Hematopoietic multipotent progenitor cell treated with erythropoietin and hydrocortisone succinate and interleukin-3 and kit ligand, for 17 days (in vitro differentiated cells): ENCODE measurements around the gene IPO13.

Source experiments
- DNase-seq: peaks from one replicate; pipeline ENCODE4 v3.0.0-alpha.2; 2015; ENCODE audit warnings: low spot score

The IPO13 gene

DNA sequence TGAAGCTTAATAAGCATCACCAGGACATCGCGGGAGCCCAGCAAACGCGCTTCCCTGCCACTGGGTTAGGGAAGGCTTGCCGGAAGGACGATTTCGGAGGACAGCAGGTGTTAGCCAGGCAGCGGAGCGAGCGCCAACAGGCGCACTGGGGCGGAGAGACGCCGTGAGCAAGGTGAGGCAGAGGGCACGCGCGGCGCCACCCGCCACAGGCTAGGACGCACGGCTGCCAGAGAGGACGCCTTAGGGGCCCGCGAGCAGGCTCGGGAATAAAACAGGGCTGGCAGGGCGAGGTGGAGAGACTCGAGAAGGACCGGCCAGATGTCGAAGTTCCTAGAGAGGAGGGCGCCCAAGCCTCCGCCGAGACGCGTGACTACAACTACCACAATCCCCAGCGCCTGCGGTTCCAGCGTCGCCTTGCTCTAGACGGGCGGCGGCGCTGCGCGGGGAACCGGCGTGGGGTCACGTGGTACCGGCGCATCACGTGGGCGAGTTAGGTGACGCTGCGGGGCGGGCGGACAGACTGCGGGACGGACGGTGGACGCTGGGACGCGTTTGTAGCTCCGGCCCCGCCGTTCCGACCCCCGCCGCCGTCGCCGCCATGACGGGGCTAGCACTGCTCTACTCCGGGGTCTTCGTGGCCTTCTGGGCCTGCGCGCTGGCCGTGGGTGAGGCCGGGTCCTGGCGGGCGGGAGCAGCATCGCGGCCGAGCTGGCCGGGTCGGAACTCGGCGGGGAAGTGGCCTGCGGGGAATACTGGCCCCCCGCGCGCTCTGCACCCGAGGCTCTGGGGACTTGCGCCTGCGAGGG, 27.9 kb downstream of the IPO13 start, which contains the start of gene ATP6V0B:
ATP6V0B (plus strand) TSS at position 518 of the 806 bp plus-strand sequence; CDS start at position 599, 81 bp downstream.
- peak; percentile 96 for DNase-seq

DNA sequence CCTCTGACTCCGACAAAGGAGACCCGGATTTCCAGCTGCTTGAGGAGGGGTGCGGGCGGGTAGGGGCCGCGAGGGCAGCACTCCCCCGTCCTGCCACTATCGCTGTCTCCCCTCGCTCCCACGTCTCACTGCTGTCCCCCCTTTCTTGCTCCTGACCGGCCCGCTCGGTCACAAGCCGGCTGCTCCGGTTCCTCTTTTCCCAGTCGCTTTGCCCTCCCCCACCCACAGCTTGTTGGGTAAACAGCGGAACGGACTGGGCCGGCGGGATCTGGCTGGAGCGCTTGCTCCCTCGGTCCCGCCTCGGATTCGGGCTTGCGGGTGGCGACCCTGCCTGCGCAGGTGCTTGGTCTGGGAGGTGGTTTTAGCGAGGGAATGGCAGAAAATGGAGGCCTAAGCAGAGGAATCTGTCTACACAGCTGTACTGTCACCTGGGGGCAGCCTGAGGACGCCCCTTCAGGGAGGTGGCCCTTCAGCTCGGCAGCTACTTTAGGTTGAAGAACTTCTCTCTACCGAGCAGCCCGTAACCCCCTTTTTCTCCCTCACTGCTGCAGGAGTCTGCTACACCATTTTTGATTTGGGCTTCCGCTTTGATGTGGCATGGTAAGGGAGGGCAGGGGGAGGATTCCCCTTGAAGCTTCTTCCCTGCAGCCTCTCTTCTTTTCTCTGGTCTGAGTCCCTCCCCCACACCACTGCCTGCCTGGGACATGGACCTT, 28.7 kb downstream of the IPO13 start:
- peak; percentile 44 for DNase-seq

DNA sequence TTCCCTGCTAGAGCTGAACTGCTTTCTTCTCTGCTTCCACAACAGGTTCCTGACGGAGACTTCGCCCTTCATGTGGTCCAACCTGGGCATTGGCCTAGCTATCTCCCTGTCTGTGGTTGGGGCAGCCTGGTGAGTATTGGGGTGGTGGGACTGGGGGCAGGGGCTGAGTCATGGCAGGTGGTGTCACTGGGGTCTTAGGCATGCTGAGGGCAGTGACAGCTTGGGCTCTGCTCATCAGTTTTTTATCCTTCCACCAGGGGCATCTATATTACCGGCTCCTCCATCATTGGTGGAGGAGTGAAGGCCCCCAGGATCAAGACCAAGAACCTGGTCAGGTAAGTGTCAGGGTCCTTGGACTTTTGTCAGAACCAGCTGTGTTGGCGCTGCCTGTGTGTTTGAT, 29.3 kb downstream of the IPO13 start:
- no peak for DNase-seq

DNA sequence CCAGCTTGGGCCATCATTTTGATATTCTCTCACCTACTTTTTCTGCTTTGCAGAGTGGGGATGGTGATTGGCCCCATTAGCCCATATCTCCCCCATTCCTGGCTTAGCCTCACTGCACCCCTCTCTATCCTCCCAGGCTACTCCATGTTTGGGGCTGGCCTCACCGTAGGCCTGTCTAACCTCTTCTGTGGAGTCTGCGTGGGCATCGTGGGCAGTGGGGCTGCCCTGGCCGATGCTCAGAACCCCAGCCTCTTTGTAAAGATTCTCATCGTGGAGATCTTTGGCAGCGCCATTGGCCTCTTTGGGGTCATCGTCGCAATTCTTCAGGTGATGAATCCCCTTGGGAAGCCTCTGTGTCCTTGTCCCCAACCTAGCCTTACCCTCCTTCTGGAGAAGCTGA, 30.1 kb downstream of the IPO13 start:
- DNase-seq = no peak

DNA sequence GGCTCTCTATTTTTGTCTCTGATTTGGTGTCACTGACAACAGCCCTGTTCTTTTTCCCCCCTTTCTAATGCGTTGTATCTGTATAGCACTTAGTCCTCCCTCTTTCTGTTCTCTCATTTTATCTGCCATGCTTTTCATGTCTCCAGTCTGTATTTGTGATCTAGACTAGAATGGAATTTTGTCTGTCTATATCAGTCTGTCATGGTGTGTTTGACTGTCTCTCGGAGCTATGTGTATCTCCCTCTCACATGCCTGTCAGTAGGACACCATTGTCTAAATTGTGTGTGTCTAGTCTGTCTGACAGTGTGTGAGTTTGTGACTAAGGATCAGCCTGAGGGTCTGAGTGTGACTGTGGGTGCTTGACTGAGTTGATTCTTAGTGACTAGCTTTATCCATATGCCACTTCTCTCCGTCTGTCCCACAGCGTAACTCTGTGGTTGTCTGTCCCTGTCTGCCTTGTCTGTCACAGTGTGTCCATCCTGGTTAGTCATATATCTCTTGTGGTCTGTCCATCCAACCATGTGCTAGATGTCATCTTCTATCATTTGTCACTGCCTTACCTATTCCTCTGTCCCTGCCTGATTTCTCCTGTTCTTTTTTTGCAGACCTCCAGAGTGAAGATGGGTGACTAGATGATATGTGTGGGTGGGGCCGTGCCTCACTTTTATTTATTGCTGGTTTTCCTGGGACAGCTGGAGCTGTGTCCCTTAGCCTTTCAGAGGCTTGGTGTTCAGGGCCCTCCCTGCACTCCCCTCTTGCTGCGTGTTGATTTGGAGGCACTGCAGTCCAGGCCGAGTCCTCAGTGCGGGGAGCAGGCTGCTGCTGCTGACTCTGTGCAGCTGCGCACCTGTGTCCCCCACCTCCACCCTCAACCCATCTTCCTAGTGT, 30.9 kb downstream of the IPO13 start:
- no peak for DNase-seq

DNA sequence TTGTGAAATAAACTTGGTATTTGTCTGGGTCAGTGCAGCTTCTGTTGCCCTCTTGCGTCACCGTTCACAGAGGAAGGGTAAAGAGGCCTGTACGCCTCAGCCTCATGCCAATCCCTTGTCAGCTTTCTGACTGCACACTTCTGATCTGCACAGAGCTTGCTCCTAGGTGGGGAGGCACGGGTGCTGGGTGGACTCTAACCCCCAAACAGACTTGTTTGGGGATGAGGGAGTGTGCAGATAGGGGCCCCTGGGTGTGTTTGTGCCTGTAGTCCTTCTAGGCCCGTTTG, 31.5 kb downstream of the IPO13 start:
- DNase-seq = no peak

DNA sequence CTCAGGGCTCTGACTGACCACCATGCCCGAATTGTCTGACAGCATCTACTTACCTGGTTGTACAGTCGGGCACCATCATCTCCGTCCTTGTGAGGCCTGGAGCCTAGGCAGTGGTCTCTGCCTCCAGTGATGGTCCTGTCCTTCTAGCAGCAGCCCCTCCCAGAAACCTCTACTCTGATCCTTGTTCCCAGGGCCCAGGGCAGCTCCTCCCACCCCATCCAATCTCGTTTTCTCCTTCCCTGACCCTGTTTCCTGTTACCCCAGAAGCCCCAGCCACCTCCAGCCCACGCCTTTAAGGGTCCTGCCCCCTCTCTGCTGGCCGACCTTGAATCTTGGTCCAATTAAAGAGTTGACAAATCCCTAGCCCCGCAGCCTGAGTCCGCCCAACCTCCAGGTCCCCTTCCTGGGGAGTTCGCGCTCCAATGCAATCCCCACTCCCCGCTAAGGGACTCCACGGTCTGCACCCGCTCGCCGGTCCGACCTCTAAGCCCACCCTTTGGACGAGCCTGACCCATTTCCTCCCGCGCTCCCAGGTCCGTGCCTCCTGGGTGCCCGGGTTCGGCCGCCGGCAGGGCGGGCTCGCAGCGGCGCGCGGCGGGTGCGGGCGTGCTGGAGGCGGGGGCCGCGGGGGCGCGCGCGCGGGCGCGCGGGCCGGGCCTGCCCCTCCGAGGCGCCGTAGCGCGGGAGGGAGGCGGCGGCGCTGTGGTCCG, 32.0 kb downstream of the IPO13 start, which contains the start of gene B4GALT2:
B4GALT2 (plus strand) TSS at position 660 of the 710 bp plus-strand sequence. CDS start 1,951 bp downstream, outside the sequence.
- DNase-seq = peak; percentile 29

DNA sequence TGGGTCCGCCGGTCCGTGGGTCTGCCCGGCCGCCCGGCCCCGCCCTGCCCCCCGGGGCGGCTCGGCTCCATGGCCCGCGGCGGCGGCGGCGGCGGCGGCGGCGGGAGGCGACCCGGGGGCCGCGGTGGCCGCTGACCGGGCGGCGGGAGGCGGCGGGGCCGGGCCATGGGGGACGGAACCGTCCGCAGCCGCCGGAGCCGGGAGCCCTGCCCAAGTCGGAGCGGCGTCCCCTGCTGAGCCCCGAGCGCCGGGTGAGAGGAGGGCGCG, 32.4 kb downstream of the IPO13 start:
- DNase-seq = no peak

DNA sequence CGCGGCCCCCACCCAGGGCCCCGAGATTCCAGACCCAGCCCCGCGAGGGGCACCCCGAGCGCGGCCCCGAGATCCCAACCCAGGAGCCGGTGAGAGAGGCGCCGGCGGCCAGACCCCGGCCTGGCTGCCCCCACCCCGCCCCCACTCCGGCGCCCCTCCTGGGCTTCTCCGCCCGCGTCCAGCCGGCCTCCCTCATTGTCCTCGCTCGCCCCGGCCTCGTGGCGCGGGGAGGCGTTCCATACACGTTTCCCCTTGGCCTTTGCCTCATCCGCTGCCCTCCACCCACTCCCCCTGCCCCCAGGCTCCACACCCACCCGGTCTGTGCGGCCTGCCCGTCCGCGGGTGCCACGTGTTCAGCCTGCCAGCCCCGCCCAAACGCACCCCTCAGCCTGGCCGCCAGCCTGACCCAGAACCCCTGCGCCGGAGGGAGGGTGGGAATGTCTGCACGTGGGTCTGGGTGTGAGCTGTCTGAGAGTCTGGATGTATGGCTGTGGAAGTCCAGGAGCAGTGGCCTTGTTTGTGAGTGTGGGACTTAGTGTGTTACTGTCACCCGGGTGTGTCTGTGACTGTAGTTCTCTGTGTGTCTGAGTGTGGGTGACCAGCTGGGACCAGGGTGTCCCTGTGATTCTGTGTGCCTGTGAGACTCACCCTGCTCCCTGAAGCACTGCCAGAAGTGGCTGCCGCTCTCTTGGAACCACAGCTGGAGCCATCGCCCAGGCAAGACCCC, 32.9 kb downstream of the IPO13 start:
- peak; percentile 27 for DNase-seq

DNA sequence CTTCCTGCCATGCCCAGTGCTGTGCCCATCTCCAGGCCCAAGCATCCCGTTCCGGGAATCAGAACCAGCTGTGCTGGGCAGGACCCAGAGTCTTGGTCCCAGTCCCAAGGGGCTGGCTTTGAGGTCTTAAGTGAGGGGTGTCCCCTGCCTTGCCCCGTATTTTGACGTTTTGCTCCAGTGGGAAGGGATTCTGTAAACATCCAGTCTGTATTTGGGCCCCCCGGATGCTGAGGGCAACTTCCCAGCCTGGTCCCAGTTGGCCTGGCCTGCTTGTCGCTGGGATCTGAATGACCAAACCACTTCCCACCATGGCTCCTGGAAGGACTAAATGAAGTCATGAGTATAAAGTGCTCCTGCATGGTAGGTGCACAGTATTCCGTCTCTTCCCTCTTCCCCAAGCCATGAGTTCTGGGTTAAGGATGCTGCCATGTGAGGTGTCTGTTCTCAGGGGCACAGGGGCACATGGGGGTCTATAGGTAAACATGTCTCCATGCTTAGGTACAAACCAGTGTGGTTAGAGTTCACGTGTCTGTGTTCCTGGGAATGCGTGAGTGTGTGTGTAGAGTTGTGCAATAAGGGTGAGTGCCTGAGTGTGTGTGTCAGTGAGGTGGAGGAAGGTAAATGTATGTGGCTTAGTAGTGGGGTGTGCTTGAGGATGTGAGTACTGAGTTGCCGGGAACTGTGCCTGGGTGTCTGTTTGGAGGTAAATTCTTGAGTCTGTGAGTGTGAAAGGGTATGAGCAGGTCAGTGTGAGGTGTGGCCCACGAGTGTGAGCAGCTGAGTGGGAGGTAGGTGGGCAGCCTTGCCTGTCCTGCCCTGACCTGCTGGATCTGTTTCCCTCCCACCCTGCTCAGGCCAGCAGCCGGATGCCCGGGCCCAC, 33.7 kb downstream of the IPO13 start:
- no peak for DNase-seq

DNA sequence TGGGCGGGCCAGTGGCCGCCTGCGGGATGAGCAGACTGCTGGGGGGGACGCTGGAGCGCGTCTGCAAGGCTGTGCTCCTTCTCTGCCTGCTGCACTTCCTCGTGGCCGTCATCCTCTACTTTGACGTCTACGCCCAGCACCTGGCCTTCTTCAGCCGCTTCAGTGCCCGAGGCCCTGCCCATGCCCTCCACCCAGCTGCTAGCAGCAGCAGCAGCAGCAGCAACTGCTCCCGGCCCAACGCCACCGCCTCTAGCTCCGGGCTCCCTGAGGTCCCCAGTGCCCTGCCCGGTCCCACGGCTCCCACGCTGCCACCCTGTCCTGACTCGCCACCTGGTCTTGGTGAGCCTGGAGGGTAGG, 34.4 kb downstream of the IPO13 start:
- DNase-seq = no peak

DNA sequence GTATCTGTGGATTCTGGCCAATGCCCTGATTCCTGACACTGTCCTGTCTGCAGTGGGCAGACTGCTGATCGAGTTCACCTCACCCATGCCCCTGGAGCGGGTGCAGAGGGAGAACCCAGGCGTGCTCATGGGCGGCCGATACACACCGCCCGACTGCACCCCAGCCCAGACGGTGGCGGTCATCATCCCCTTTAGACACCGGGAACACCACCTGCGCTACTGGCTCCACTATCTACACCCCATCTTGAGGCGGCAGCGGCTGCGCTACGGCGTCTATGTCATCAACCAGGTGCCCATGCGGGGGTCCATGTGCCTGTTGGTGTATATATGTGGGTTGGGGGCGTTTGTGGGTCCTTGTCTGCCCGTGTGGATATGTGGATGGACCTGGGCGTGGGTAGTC, 34.9 kb downstream of the IPO13 start:
- DNase-seq = no peak

DNA sequence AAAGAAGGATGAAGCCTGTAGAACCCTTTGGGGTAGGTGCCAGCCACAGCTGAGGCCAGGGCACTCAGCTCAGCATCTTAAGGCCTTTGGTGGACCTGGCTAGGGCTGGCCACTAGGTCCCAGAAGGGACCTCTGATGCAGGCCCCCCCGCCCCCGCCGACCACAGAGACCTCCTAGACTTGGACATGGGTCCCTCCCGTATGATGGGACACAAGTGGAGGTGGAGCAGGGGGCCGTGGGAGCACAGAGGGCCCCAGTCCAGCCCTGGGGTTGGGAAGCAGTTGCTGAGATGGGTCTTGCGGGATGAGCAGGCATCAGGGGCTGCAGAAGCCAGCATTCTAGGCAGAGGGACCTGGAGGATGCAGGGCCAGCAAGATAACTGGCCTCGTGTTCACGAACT, 35.5 kb downstream of the IPO13 start:
- DNase-seq = no peak

DNA sequence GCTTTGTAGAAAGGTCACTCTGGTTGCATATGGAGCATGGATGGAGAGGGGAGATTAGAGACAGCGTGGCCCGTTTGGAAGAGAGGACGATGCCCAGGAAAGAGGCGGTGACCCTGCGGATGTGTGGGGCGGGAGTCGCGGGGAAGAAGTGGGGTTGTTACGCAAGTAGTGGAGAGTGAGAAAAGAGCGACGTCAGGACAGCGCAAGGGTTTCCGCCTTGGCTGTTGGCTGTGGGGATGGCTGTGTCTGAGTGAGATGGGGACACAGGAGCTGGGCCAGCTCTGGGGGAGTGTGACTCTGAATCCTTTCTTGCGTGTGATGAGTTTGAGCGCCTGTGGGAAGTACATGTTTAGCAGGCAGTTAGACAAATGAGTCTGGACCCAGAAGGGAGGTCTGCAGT, 36.1 kb downstream of the IPO13 start:
- DNase-seq = no peak

DNA sequence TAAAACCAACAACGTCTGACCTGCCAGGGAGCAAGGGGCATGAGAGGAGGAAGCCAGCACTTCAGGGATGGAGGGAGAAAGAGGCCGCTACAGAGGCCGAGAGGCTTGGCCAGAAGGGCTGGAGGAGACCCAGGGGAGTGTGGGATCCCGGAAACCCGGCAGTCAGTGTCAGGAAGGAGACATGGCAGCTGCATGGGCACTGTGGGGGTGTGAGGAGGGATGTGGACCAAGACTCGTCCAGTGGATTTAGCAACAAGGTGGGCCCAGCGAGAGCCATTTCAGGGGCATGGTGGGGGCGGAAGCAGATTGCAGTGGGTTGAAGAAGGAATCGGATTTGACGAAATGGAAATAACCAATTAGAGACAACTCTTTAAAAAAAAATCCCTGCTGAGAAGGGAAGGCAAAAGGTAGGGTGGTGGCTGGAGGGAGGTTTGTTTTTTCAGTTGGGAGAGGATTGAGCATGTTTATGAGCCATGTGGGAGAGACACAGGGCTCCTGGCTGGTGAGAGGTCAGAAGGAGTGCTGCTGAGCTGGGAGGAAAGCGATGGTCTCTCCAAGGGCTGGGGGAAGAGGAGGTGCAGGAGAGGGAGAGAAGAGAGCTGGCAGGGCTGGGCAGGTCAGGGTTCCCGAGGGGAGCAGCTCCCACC, 36.6 kb downstream of the IPO13 start:
- DNase-seq = no peak

DNA sequence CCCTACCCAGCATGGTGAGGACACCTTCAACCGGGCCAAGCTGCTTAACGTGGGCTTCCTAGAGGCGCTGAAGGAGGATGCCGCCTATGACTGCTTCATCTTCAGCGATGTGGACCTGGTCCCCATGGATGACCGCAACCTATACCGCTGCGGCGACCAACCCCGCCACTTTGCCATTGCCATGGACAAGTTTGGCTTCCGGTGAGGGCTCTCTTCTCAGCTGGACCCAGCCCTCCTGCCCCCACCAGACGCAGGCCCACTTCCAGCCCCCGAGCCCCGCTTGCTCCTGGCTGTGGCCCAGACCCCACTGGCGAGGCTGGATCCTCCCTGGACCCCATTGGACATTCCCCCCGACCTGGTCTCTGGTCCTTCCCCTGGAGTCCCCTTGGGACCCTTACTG, 38.1 kb downstream of the IPO13 start:
- DNase-seq = no peak

DNA sequence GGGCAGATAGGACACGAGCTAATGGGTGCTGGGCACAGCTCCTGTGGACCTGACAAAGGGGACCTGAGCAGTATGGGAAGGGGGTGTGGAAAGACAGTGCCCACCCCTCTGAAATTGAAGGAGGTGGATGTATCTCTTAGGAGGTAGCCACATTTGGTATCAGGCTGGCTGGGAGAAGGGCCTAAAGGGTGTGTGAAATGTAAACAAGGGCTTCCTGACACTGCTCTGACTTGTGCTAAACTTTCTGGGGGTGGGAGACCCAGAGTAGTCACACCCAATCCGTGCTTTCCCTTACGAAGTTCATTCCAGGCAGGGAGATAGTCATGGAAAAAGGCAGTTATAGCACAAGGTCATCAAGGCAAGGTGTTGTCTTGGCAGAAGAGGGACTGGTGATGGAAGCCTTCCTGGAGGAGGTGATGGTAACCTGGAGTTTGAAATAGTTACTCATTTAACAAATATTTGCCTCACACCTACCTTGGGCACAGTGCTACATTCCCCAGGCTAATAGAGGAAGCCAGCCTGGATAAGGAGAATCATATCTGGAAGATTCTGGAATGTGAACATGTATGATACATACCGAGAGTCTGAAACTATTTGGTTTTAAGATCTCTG, 39.3 kb downstream of the IPO13 start:
- no peak for DNase-seq

DNA sequence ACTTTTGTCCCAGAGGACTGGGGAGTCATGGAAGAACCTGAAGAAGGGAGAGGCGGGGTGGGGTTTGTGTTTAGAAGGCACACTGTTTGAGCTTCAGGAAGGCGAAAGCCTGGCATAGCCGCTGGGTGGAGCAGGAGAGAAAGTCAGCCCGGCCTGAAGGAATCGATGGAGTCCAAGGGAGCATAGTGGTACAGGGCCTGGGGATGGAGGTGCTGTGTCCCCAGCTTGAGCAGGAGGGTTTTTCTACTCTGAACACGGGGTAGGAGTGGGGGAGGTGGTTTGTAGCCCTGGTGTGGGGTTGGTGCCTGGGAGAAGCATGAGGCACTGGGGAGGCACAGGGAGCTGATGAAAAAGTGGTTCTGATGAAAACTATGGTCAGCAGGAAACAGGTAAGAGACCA, 40.0 kb downstream of the IPO13 start:
- DNase-seq = no peak

DNA sequence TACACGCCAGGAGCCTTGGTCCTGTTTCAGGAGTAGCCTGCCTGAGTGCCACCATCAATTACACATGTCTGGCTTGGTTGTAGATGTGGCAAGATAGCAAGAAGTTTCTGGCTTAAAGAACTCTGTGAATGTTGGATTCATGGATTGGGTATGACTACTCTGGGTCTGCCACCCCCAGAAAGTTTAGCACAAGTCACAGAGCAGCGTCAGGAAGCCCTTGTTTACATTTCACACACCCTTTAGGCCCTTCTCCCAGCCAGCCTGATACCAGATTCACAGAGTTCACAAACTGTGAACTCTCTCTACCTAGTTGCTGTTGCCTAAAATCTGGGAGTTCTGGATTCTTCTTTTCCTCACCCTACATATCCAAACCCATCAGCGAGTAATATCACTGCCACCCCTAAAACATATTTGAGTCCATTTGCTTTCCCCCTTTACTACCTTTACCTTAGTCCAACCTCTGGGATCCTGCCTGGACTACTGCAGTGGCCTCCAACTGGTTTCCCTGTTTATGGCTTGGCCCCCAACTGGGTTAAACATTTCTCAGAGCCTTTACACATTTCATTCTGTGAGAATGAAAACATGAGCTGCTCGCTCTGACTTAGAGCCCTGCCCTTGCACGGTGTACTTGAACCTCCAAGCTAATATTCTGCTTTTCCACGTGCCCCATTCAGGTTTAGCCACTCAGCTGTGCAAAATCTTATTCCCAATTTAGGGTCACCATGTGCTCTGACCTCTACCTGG, 40.6 kb downstream of the IPO13 start:
- no peak for DNase-seq
